Esophagus squamous epithelium (tissue), 5 donors: ENCODE data around the gene TMOD2. TPM values are rescaled to one million over a fixed set of nuclear protein-coding genes. Genes with fewer than 3 reads are reported as not detected.

ENCODE experiments used
- DNase-seq: peaks from one replicate; lab custom pipeline; 2025; lab: John Stamatoyannopoulos, UW
- H3K27ac ChIP-seq, 4 donors: fragments of 200-600 bp; sonication (generic); one replicate each; pipeline ENCODE4 v1.5.1; 2016 to 2019; ENCODE audit warnings: mild to moderate bottlenecking in 1 of 4
- H3K27me3 ChIP-seq, 4 donors: fragments of 200-600 bp; sonication (generic); 1 replicate in 3 of 4; 2 replicates in 1 of 4; pipeline versions ENCODE4 v1.5.1 to v1.6.0; 2017 to 2021; ENCODE audit warnings: antibody characterized with exemption in 1 of 4
- H3K36me3 ChIP-seq, 3 donors: fragments of 200-600 bp; sonication (generic); one replicate each; pipeline ENCODE4 v1.5.1; 2016 to 2019
- H3K4me1 ChIP-seq, 3 donors: fragments of 200-600 bp; sonication (generic); one replicate each; pipeline ENCODE4 v1.5.1; 2017 to 2019
- H3K4me3 ChIP-seq, 4 donors: fragments of 200-600 bp; sonication (generic); 1 replicate in 3 of 4; 2 replicates in 1 of 4; pipeline ENCODE4 v1.5.1; 2016 to 2019; ENCODE audit warnings: mild to moderate bottlenecking in 2 of 4, moderate library complexity in 1 of 4
- H3K9me3 ChIP-seq, 3 donors: fragments of 200-600 bp; sonication (generic); one replicate each; pipeline ENCODE4 v1.5.1; 2016 to 2019
- CTCF ChIP-seq, 6 experiments: fragments of 450-650 bp in 4 of 6; fragments of 200-600 bp in 2 of 6; sonication (generic) in 2 of 6; IDR thresholded peaks; one replicate each; pipeline ENCODE4 v1.5.1; 2016 to 2019; ENCODE audit warnings: antibody characterized with exemption in 6 of 6, mild to moderate bottlenecking in 4 of 6, moderate library complexity in 4 of 6
- POLR2A ChIP-seq, 4 donors: fragments of 450-650 bp; IDR thresholded peaks; one replicate each; pipeline ENCODE4 v1.6.1; 2017; ENCODE audit warnings: antibody characterized with exemption in 4 of 4, mild to moderate bottlenecking in 4 of 4, moderate library complexity in 3 of 4
- WGBS, 2 donors: methylation state at CpG; one replicate each; pipeline ENCODE4 v1.1.5; 2018; 5-methylcytosine and 5-hydroxymethylcytosine counted together
- intact Hi-C: fragments of 100-400 bp; cut with DNase I; formaldehyde crosslinking; loops from one replicate; pipeline ENCODE4 v1.15.0; 2022
- total RNA-seq, 4 donors: library from RNA; depleted of rRNA; stranded (reverse); fragments of >200 nt; gene quantifications; one replicate each; pipeline ENCODE4 v1.1.0, GENCODE V29; 2016
- donor health status: DM: yes; HTN: yes; CAD: no.

Gene TMOD2
- total RNA-seq, 4 donors from 2014 or later, result 3.4 to 9.0 (median 4.8) TPM

GRCh38 chr15:51837792-51838251 is 86.4 kb downstream of the TMOD2 start:
- TF ChIP-seq POLR2A (IDR thresholded peaks at IDR 0.05) (no peak), CTCF (IDR thresholded peaks at IDR 0.05) (no peak)
- Histone ChIP-seq H3K9me3 (no peaks in the 10 kb centered on the region), H3K4me3 (no peak overlapping the region), H3K27me3 (no peaks in the 10 kb centered on the region), H3K27ac (peak overlapping the region in 3 of 4 donors; percentile 11 to 33 (median 30)), H3K36me3 (no peaks in the 10 kb centered on the region), H3K4me1 (peaks cover 4 to 96% (median 42%) of the 10 kb centered on the region in 3 donors)
- intact Hi-C loops, result no loop called here
- DNase-seq, result no peak
- 39 to 53% methylated on average over 4 of the region's 4 CpGs for WGBS, 2 donors

GRCh38 chr15:51838270-51838669 is 86.9 kb downstream of the TMOD2 start:
- Histone ChIP-seq H3K4me1 (peaks cover 2 to 96% (median 46%) of the 10 kb centered on the region in 3 donors), H3K36me3 (no peaks in the 10 kb centered on the region), H3K27me3 (no peaks in the 10 kb centered on the region), H3K9me3 (no peaks in the 10 kb centered on the region), H3K4me3 (no peak overlapping the region), H3K27ac (peak overlapping the region in 2 of 4 donors; percentile 11 to 33)
- TF ChIP-seq CTCF (IDR thresholded peaks at IDR 0.05) (no peak), POLR2A (IDR thresholded peaks at IDR 0.05) (no peak)
- intact Hi-C loops, result no loop called here
- DNase-seq, result no peak
- WGBS, 2 donors, result 85 to 91% methylated on average over 2 of the region's 2 CpGs

- intact Hi-C loops, result no loop called here
- no peak overlapping the region for H3K4me3 ChIP-seq
- H3K27ac ChIP-seq, result peak overlapping the region in 1 of 4 donors; percentile 84
- 73 to 75% methylated on average over 4 of the region's 4 CpGs for WGBS, 2 donors
- no peak for DNase-seq
- no peak for TF ChIP-seq CTCF (IDR thresholded peaks at IDR 0.05)
- no peak for TF ChIP-seq POLR2A (IDR thresholded peaks at IDR 0.05)
- H3K4me1 ChIP-seq, result peaks cover 6 to 96% (median 62%) of the 10 kb centered on the region in 3 donors
- no peaks in the 10 kb centered on the region for H3K9me3 ChIP-seq
- H3K36me3 ChIP-seq, result no peaks in the 10 kb centered on the region
- H3K27me3 ChIP-seq, result no peaks in the 10 kb centered on the region
These were observed 89.3 kb downstream of the TMOD2 start for GRCh38 chr15:51840692-51841091.

GRCh38 chr15:51841406-51842040 is 90.1 kb downstream of the TMOD2 start:
- intact Hi-C loops, result no loop called here
- Histone ChIP-seq H3K9me3 (no peaks in the 10 kb centered on the region), H3K27me3 (no peaks in the 10 kb centered on the region), H3K4me1 (peaks cover 12 to 98% (median 70%) of the 10 kb centered on the region in 3 donors), H3K36me3 (no peaks in the 10 kb centered on the region), H3K4me3 (no peak overlapping the region), H3K27ac (peak overlapping the region in 3 of 4 donors; percentile 15 to 84 (median 73))
- WGBS, 2 donors, result 57 to 72% methylated on average over 5 of the region's 5 CpGs
- DNase-seq, result no peak
- no peak for TF ChIP-seq CTCF (IDR thresholded peaks at IDR 0.05)
- TF ChIP-seq POLR2A (IDR thresholded peaks at IDR 0.05), result no peak

- peak overlapping the region in 3 of 4 donors; percentile 15 to 84 (median 73) for H3K27ac ChIP-seq
- no peak overlapping the region for H3K4me3 ChIP-seq
- TF ChIP-seq POLR2A (IDR thresholded peaks at IDR 0.05) (no peak), CTCF (IDR thresholded peaks at IDR 0.05) (no peak)
- DNase-seq, result no peak
- 92 to 94% methylated on average over 3 of the region's 3 CpGs for WGBS, 2 donors
- H3K9me3 ChIP-seq, result no peaks in the 10 kb centered on the region
- H3K27me3 ChIP-seq, result no peaks in the 10 kb centered on the region
- intact Hi-C loops, result no loop called here
- H3K4me1 ChIP-seq, result peaks cover 19 to 98% (median 73%) of the 10 kb centered on the region in 3 donors
- no peaks in the 10 kb centered on the region for H3K36me3 ChIP-seq
These were observed 90.9 kb downstream of the TMOD2 start for GRCh38 chr15:51842265-51842664.
